ENCODE data around the gene TMEM97. TPM values are rescaled to one million over a fixed set of nuclear protein-coding genes. Genes with fewer than 3 reads are reported as not detected.
"Not testable (repeated sequence)": the region's sequence is repeated elsewhere in the genome, so short reads cannot be mapped to it uniquely, and the experiment has no call there.

Gene TMEM97
- total and polyA plus RNA-seq, 2 experiments from 2014 or later: 63.6 to 66.9 TPM

DNA sequence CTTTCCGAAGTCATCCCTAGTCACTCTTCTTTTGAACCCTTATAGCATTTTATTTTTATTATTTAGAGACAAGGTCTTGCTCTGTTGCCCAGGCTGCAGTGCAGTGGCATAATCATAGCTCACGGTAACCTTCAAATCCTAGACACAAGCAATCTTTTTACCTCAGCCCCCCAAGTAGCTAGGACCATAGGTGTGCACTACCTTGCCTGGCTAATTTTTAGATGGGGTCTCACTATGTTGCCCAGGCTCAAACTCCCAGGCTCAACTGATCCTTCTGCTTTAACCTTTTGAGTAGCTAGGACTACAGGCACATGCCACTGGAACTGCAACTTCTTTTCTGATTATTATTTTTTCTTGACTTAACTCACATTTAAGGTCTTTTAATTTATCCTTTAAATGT, 33.0 kb upstream of the TMEM97 start:
- no peaks in the 10 kb centered on the region for H3K36me3 ChIP-seq (replicated peaks; ENCODE audit: insufficient read depth, low read depth)
- H3K27ac ChIP-seq: no peak overlapping the region
- no peak overlapping the region for H2AFZ ChIP-seq
- 81% methylated on average over 2 of the region's 2 CpGs for WGBS (ENCODE audit: low lambda C conversion rate, missing lambda C conversion rate)
- no peaks in the 10 kb centered on the region for H3K9me3 ChIP-seq (ENCODE audit: low read depth)
- H3K79me2 ChIP-seq: no peaks in the 10 kb centered on the region
- no peaks in the 10 kb centered on the region for H3K9me2 ChIP-seq (replicated peaks; ENCODE audit: insufficient read depth)
- DNase-seq (ENCODE audit: low spot score): no peak
- no peak overlapping the region for H3K4me2 ChIP-seq
- H3K4me1 ChIP-seq (ENCODE audit: insufficient read depth): no peaks in the 10 kb centered on the region
- TF ChIP-seq CTCF (IDR thresholded peaks at IDR 0.05; ENCODE audit: poor library complexity) (no peak), EZH2 (IDR thresholded peaks at IDR 0.05; ENCODE audit: borderline replicate concordance) (no peak), EZH2phosphoT487 (IDR thresholded peaks at IDR 0.05; ENCODE audit: low read depth, severe bottlenecking, unreplicated experiment) (no peak)
- no peaks in the 10 kb centered on the region for H4K20me1 ChIP-seq (ENCODE audit: insufficient read depth, poor library complexity, severe bottlenecking)
- no peak overlapping the region for H3K4me3 ChIP-seq
- H3K27me3 ChIP-seq: no peaks in the 10 kb centered on the region

- WGBS (ENCODE audit: low lambda C conversion rate, missing lambda C conversion rate): 60% methylated on average over 2 of the region's 2 CpGs
Observed at GRCh38 chr17:28290703-28291102, 28.3 kb upstream of the TMEM97 start.

GRCh38 chr17:28291780-28292330, 27.1 kb upstream of the TMEM97 start:
- TF ChIP-seq CTCF (IDR thresholded peaks at IDR 0.05; ENCODE audit: poor library complexity) (no peak), EZH2phosphoT487 (IDR thresholded peaks at IDR 0.05; ENCODE audit: low read depth, severe bottlenecking, unreplicated experiment) (no peak), EZH2 (IDR thresholded peaks at IDR 0.05; ENCODE audit: borderline replicate concordance) (no peak)
- Histone ChIP-seq H3K27ac (no peak overlapping the region), H2AFZ (no peak overlapping the region), H3K9me2 (replicated peaks; ENCODE audit: insufficient read depth) (no peaks in the 10 kb centered on the region), H3K27me3 (no peaks in the 10 kb centered on the region), H3K36me3 (replicated peaks; ENCODE audit: insufficient read depth, low read depth) (no peaks in the 10 kb centered on the region), H3K4me1 (ENCODE audit: insufficient read depth) (no peaks in the 10 kb centered on the region), H3K4me3 (no peak overlapping the region), H3K9me3 (ENCODE audit: low read depth) (no peaks in the 10 kb centered on the region), H4K20me1 (ENCODE audit: insufficient read depth, poor library complexity, severe bottlenecking) (no peaks in the 10 kb centered on the region), H3K79me2 (no peaks in the 10 kb centered on the region), H3K4me2 (no peak overlapping the region)
- WGBS (ENCODE audit: low lambda C conversion rate, missing lambda C conversion rate): 62% methylated on average over 1 of the region's 1 CpG
- DNase-seq (ENCODE audit: low spot score): no peak

More at GRCh38 chr17:28290703-28291102, 28.3 kb upstream of the TMEM97 start:
- DNase-seq (ENCODE audit: low spot score): no peak
- H4K20me1 ChIP-seq (ENCODE audit: insufficient read depth, poor library complexity, severe bottlenecking): no peaks in the 10 kb centered on the region
- no peak overlapping the region for H3K4me2 ChIP-seq
- H3K36me3 ChIP-seq (replicated peaks; ENCODE audit: insufficient read depth, low read depth): no peaks in the 10 kb centered on the region
- H3K9me3 ChIP-seq (ENCODE audit: low read depth): no peaks in the 10 kb centered on the region
- H3K79me2 ChIP-seq: no peaks in the 10 kb centered on the region
- H3K4me1 ChIP-seq (ENCODE audit: insufficient read depth): no peaks in the 10 kb centered on the region
- no peak overlapping the region for H3K27ac ChIP-seq
- H3K9me2 ChIP-seq (replicated peaks; ENCODE audit: insufficient read depth): no peaks in the 10 kb centered on the region
- TF ChIP-seq CTCF (IDR thresholded peaks at IDR 0.05; ENCODE audit: poor library complexity) (no peak), EZH2 (IDR thresholded peaks at IDR 0.05; ENCODE audit: borderline replicate concordance) (no peak), EZH2phosphoT487 (IDR thresholded peaks at IDR 0.05; ENCODE audit: low read depth, severe bottlenecking, unreplicated experiment) (no peak)
- no peak overlapping the region for H3K4me3 ChIP-seq
- H3K27me3 ChIP-seq: no peaks in the 10 kb centered on the region
- no peak overlapping the region for H2AFZ ChIP-seq

DNA sequence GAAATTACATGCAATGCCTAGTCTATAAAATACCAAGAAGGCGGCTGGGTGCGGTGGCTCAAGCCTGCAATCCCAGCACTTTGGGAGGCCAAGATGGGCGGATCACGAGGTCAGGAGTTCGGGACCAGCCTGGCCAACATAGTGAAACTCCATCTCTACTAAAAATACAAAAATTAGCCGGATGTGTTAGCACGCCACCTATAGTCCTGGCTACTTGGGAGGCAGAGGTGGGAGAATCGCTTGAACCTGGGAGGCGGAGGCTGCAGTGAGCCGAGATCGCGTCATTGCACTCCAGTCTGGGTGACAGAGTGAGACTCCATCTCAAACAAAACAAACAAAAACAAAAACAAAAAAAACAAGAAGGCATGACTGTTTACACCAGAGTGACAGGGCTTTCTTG, 26.1 kb upstream of the TMEM97 start:
- not testable (repeated sequence) for H3K36me3 ChIP-seq (replicated peaks; ENCODE audit: insufficient read depth, low read depth); H3K27me3 ChIP-seq; H3K27ac ChIP-seq; H3K4me2 ChIP-seq; H4K20me1 ChIP-seq (ENCODE audit: insufficient read depth, poor library complexity, severe bottlenecking); DNase-seq (ENCODE audit: low spot score); H2AFZ ChIP-seq; H3K4me1 ChIP-seq (ENCODE audit: insufficient read depth); H3K4me3 ChIP-seq; H3K9me2 ChIP-seq (replicated peaks; ENCODE audit: insufficient read depth); H3K79me2 ChIP-seq; H3K9me3 ChIP-seq (ENCODE audit: low read depth)
- 87% methylated on average over 12 of the region's 12 CpGs for WGBS (ENCODE audit: low lambda C conversion rate, missing lambda C conversion rate)

All from hepatocyte (in vitro differentiated cells).